IPS-NIHi7 (cell line): ENCODE results near the gene ZNF133.

Experiments used
- DNase-seq: peaks from one replicate; pipeline ENCODE4 v3.0.0; 2012; ENCODE audit warnings: mixed read lengths; ENCODE audit errors: extremely low spot score

Gene ZNF133

GRCh38 chr20:18361678-18362077 is 73.4 kb downstream of the ZNF133 start:
- no peak for DNase-seq

- no peak for DNase-seq
Measured at GRCh38 chr20:18362916-18363315, 74.6 kb downstream of the ZNF133 start.

- DNase-seq = no peak
Measured at GRCh38 chr20:18363708-18364107, 75.4 kb downstream of the ZNF133 start.

- DNase-seq = no peak
Measured at GRCh38 chr20:18364768-18365167, 76.4 kb downstream of the ZNF133 start.
